RPMI8226 (cell line): ENCODE results near the gene PCDHB11.
"Not testable (repeated sequence)": the region's sequence is repeated elsewhere in the genome, so short reads cannot be mapped to it uniquely, and the experiment has no call there.

Experiments
- DNase-seq: peaks from one replicate; pipeline ENCODE4 v3.0.0-alpha.2; 2015

The PCDHB11 gene

GRCh38 chr5:141188682-141189081 lies 10.7 kb upstream of the PCDHB11 start:
- not testable (repeated sequence) for DNase-seq

GRCh38 chr5:141189131-141189530 lies 10.3 kb upstream of the PCDHB11 start:
- DNase-seq: not testable (repeated sequence)

DNA sequence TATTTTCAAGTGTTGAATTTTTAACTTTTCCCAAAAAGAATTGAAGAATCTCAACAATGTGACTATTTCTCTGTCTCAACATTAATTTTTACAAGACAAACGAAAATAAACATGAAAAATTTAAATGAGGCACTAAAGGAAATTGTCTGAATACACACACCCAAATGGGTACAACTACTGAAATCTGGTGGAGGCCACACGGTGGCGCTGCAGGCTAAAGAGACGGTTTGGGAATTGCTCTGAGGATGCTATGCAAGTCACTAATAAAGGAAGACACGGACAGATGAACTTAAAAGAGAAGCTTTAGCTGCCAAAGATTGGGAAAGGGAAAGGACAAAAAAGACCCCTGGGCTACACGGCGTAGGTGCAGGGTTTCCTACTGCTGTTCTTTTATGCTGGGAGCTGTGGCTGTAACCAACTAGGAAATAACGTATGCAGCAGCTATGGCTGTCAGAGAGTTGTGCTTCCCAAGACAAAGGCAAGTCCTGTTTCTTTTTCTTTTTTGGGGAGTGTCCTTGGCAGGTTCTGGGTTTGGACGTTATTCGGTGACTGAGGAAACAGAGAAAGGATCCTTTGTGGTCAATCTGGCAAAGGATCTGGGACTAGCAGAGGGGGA lies 7.2 kb upstream of the PCDHB11 start, which contains the start of gene PCDHB10:
TSS of gene PCDHB10 (plus strand) at position 244 of the 616 bp plus-strand sequence. CDS start at position 444, 200 bp downstream.
- DNase-seq: peak; percentile 34

DNA sequence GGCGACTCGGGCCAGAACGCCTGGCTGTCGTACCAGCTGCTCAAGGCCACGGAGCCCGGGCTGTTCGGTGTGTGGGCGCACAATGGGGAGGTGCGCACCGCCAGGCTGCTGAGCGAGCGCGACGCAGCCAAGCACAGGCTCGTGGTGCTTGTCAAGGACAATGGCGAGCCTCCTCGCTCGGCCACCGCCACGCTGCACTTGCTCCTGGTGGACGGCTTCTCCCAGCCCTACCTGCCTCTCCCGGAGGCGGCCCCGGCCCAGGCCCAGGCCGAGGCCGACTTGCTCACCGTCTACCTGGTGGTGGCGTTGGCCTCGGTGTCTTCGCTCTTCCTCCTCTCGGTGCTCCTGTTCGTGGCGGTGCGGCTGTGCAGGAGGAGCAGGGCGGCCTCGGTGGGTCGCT lies 5.1 kb upstream of the PCDHB11 start:
- not testable (repeated sequence) for DNase-seq

DNA sequence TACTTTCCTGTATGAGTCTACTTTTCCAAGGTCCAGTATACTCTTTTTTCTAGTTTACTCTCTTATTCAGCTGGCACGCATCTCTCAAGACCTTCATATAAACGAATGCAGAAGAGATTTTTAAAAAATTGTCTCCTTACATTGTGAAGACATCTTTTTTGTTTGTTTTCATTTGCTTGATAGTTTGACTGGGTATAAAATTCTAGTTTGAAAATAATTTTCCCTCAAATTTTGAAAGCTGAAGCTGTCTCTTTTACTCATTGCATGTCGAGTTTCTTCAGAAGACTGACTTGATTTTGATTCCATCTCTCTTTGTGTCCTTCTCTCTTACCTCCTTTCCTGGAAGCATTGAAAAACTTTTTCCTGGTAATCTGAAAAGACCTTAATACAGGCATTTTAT lies 3.1 kb upstream of the PCDHB11 start:
- no peak for DNase-seq

DNA sequence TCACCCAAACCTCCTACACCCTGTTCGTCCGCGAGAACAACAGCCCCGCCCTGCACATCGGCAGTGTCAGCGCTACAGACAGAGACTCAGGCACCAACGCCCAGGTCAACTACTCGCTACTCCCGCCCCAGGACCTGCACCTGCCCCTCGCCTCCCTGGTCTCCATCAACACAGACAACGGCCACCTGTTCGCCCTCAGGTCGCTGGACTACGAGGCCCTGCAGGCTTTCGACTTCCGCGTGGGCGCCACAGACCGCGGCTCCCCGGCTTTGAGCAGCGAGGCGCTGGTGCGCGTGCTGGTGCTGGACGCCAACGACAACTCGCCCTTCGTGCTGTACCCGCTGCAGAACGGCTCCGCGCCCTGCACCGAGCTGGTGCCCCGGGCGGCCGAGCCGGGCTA lies 1.7 kb downstream of the PCDHB11 start:
- DNase-seq: not testable (repeated sequence)

- not testable (repeated sequence) for DNase-seq
These were observed 2.2 kb downstream of the PCDHB11 start for GRCh38 chr5:141201646-141202045.

- DNase-seq: no peak
These were observed 9.1 kb downstream of the PCDHB11 start, which contains the start of gene PCDHB12 for GRCh38 chr5:141208478-141208877. Gene PCDHB12 (plus strand): TSS chr5:141208719. CDS start chr5:141208908, 189 bp downstream.

GRCh38 chr5:141210281-141210680 lies 10.9 kb downstream of the PCDHB11 start:
- not testable (repeated sequence) for DNase-seq

DNA sequence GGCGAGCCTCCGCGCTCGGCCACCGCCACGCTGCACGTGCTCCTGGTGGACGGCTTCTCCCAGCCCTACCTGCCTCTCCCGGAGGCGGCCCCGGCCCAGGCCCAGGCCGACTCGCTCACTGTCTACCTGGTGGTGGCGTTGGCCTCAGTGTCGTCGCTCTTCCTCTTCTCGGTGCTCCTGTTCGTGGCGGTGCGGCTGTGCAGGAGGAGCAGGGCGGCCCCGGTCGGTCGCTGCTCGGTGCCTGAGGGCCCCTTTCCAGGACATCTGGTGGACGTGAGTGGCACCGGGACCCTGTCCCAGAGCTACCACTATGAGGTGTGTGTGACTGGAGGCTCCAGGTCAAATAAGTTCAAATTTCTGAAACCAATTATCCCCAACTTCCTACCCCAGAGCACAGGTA lies 11.4 kb downstream of the PCDHB11 start:
- DNase-seq: not testable (repeated sequence)

DNA sequence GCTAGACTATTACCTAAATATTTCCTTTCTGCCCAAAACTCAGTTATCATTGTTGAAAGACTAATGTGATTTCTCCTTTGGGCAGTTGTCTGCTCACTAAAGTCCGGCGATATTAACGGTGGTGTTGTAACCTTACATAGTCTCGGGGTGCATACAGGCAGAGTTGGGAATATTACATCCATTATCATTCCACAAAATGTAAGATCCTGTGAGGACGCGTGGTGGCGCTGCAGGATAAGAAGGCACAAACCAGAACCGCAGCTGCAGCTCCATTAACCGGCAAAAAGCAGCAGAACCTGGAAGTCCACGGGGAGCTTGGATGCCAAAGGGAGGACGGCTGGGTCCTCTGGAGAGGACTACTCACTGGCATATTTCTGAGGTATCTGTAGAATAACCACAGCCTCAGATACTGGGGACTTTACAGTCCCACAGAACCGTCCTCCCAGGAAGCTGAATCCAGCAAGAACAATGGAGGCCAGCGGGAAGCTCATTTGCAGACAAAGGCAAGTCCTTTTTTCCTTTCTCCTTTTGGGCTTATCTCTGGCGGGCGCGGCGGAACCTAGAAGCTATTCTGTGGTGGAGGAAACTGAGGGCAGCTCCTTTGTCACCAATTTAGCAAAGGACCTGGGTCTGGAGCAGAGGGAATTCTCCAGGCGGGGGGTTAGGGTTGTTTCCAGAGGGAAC lies 14.4 kb downstream of the PCDHB11 start, which contains the start of gene PCDHB13:
TSS of gene PCDHB13 (plus strand) at position 264 of the 684 bp plus-strand sequence. CDS start at position 469, 205 bp downstream.
- DNase-seq: peak; percentile 15

DNA sequence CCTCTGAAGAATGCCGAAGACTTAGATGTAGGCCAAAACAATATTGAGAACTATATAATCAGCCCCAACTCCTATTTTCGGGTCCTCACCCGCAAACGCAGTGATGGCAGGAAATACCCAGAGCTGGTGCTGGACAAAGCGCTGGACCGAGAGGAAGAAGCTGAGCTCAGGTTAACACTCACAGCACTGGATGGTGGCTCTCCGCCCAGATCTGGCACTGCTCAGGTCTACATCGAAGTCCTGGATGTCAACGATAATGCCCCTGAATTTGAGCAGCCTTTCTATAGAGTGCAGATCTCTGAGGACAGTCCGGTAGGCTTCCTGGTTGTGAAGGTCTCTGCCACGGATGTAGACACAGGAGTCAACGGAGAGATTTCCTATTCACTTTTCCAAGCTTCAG lies 15.2 kb downstream of the PCDHB11 start:
- DNase-seq: not testable (repeated sequence)

GRCh38 chr5:141215504-141215903 lies 16.1 kb downstream of the PCDHB11 start:
- DNase-seq: not testable (repeated sequence)

DNA sequence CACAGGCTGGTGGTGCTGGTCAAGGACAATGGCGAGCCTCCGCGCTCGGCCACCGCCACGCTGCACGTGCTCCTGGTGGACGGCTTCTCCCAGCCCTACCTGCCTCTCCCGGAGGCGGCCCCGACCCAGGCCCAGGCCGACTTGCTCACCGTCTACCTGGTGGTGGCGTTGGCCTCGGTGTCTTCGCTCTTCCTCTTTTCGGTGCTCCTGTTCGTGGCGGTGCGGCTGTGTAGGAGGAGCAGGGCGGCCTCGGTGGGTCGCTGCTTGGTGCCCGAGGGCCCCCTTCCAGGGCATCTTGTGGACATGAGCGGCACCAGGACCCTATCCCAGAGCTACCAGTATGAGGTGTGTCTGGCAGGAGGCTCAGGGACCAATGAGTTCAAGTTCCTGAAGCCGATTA lies 16.6 kb downstream of the PCDHB11 start:
- DNase-seq: not testable (repeated sequence)

- peak; percentile 33 for DNase-seq
These were observed 23.8 kb downstream of the PCDHB11 start, which contains the start of gene PCDHB14 for GRCh38 chr5:141223112-141223783. Gene PCDHB14 (plus strand): TSS chr5:141223343. CDS start chr5:141223506, 163 bp downstream.

- DNase-seq: not testable (repeated sequence)
These were observed 25.4 kb downstream of the PCDHB11 start for GRCh38 chr5:141224844-141225243.

DNA sequence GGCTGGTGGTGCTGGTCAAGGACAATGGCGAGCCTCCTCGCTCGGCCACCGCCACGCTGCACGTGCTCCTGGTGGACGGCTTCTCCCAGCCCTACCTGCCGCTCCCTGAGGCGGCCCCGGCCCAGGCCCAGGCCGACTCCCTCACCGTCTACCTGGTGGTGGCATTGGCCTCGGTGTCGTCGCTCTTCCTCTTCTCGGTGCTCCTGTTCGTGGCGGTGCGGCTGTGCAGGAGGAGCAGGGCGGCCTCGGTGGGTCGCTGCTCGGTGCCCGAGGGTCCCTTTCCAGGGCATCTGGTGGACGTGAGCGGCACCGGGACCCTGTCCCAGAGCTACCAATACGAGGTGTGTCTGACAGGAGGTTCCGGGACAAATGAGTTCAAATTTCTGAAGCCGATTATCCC lies 26.0 kb downstream of the PCDHB11 start:
- DNase-seq: not testable (repeated sequence)

- DNase-seq: no peak
These were observed 34.8 kb downstream of the PCDHB11 start for GRCh38 chr5:141234109-141234667.

DNA sequence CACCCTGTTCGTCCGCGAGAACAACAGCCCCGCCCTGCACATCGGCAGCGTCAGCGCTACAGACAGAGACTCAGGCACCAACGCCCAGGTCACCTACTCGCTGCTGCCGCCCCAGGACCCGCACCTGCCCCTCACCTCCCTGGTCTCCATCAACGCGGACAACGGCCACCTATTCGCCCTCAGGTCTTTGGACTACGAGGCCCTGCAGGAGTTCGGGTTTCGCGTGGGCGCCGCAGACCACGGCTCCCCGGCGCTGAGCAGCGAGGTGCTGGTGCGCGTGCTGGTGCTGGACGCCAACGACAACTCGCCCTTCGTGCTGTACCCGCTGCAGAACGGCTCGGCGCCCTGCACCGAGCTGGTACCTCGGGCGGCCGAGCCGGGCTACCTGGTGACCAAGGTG lies 36.5 kb downstream of the PCDHB11 start:
- DNase-seq: not testable (repeated sequence)

DNA sequence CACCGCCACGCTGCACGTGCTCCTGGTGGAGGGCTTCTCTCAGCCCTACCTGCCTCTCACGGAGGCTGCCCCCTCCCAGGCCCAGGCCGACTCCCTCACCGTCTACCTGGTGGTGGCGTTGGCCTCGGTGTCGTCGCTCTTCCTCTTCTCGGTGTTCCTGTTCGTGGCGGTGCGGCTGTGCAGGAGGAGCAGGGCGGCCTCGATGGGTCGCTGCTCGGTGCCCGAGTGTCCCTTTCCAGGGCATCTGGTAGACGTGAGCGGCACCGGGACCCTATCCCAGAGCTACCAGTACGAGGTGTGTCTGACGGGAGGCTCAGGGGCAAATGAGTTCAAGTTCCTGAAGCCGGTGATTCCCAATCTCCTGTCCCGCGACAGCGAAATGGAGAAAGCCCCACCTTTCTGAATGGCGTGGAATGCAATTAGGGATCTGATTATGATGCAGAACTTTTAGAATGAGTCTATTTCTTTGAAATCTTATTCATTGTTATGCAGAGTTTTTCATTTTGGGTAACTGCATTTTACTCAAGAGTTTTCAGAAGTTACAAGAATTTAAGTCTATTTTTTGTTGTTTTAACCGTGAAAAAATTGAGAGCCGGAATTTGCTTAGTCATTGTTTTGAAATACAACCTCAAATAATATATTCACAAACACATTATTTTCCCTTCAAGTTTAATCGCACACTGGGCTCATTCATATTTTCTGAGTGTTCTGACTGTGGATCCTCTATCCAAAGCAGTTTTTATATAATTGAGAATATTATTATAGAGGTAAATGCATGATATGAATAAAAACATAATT lies 37.3 kb downstream of the PCDHB11 start:
- DNase-seq: no peak

- DNase-seq: no peak
These were observed 42.1 kb downstream of the PCDHB11 start for GRCh38 chr5:141241496-141241895.

DNA sequence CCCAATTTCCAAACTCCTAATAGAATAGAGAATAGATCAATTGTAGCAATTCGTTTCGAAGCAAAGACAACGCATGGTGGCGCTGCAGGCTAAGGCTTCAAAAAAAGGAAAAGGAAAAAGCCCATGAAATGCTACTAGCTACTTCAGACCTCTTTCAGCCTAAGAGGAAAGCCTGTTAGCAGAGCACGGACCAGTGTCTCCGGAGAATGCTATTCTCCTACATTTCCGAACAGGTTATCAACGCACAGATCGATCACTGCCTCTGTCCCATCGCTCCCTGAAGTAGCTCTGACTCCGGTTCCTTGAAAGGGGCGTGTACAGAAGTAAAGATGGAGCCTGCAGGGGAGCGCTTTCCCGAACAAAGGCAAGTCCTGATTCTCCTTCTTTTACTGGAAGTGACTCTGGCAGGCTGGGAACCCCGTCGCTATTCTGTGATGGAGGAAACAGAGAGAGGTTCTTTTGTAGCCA lies 45.9 kb downstream of the PCDHB11 start, which contains the start of gene PCDHB15:
TSS of gene PCDHB15 (plus strand) at position 146 of the 468 bp plus-strand sequence. CDS start at position 330, 184 bp downstream.
- DNase-seq: peak; percentile 18
